ENCODE results near the gene OR9A2. TPM values are rescaled to one million over a fixed set of nuclear protein-coding genes. Genes with fewer than 3 reads are reported as not detected.

The OR9A2 gene
- polyA plus RNA-seq, 3 donors, result not detected

- Histone ChIP-seq H3K27ac (ENCODE audit: low read depth in 1 of 2, low read length in 2 of 2) (no peak overlapping the region), H3K36me3 (replicated peaks in 1 of 2; ENCODE audit: control insufficient read depth in 1 of 2, insufficient read depth in 2 of 2, low read length in 2 of 2) (no peaks in the 10 kb centered on the region), H3K4me2 (replicated peaks; ENCODE audit: extremely low read depth, low read length, poor library complexity, severe bottlenecking) (no peak overlapping the region), H2AFZ (ENCODE audit: insufficient read depth, low read depth, low read length, poor library complexity, severe bottlenecking) (no peak overlapping the region), H3K9me3 (replicated peaks in 1 of 2; ENCODE audit: control insufficient read depth in 1 of 2, insufficient read depth in 1 of 2, low read length in 2 of 2) (no peaks in the 10 kb centered on the region), H3K27me3 (ENCODE audit: control insufficient read depth in 2 of 2, insufficient read depth in 2 of 2, low read length in 2 of 2) (no peaks in the 10 kb centered on the region), H3K4me1 (ENCODE audit: control insufficient read depth in 1 of 2, insufficient read depth in 2 of 2, low read length in 2 of 2) (peaks cover 0 to 2% of the 10 kb centered on the region in 2 donors), H3K9ac (ENCODE audit: insufficient read depth, low read length, poor library complexity, severe bottlenecking) (no peak overlapping the region), H4K20me1 (ENCODE audit: insufficient read depth, low read length) (no peaks in the 10 kb centered on the region), H3K4me3 (replicated peaks in 1 of 3; ENCODE audit: low read depth in 2 of 3, low read length in 3 of 3) (no peak overlapping the region), H3K79me2 (ENCODE audit: insufficient read depth, low read length) (no peaks in the 10 kb centered on the region)
- WGBS (ENCODE audit: insufficient coverage), result no CpG with 5 or more reads among the region's 2 CpGs
- Mint-ChIP-seq H3K4me3 (no peak overlapping the region), H3K27ac (no peak overlapping the region), H3K4me1 (peaks cover 6% of the 10 kb centered on the region), H3K9me3 (peaks cover 0 to 6% (median 0%) of the 10 kb centered on the region in 7 donors), H3K27me3 (ENCODE audit: low read depth in 3 of 3) (peaks cover 2 to 5% (median 3%) of the 10 kb centered on the region in 3 donors), H3K36me3 (no peaks in the 10 kb centered on the region)
- intact Hi-C loops (cut with micrococcal nuclease), result loop anchor here (5.0 to 10.0 kb wide), 3 partner anchors 116 to 146 kb away; partner anchors contain the start of genes EPHB6 (in 2 of the 2) and TRPV6 (in 1 of the 2)
- no peak for DNase-seq
- TF ChIP-seq CTCF (IDR thresholded peaks at IDR 0.05), result no peak
These were observed 26.3 kb downstream of the OR9A2 start for GRCh38 chr7:143000648-143001047.

GRCh38 chr7:142999793-143000192 is 27.1 kb downstream of the OR9A2 start:
- Histone ChIP-seq H3K4me1 (ENCODE audit: control insufficient read depth in 1 of 2, insufficient read depth in 2 of 2, low read length in 2 of 2) (peaks cover 0 to 2% of the 10 kb centered on the region in 2 donors), H3K36me3 (replicated peaks in 1 of 2; ENCODE audit: control insufficient read depth in 1 of 2, insufficient read depth in 2 of 2, low read length in 2 of 2) (no peaks in the 10 kb centered on the region), H4K20me1 (ENCODE audit: insufficient read depth, low read length) (no peaks in the 10 kb centered on the region), H3K9me3 (replicated peaks in 1 of 2; ENCODE audit: control insufficient read depth in 1 of 2, insufficient read depth in 1 of 2, low read length in 2 of 2) (no peaks in the 10 kb centered on the region), H2AFZ (ENCODE audit: insufficient read depth, low read depth, low read length, poor library complexity, severe bottlenecking) (no peak overlapping the region), H3K9ac (ENCODE audit: insufficient read depth, low read length, poor library complexity, severe bottlenecking) (no peak overlapping the region), H3K79me2 (ENCODE audit: insufficient read depth, low read length) (no peaks in the 10 kb centered on the region), H3K27ac (ENCODE audit: low read depth in 1 of 2, low read length in 2 of 2) (no peak overlapping the region), H3K4me3 (replicated peaks in 1 of 3; ENCODE audit: low read depth in 2 of 3, low read length in 3 of 3) (no peak overlapping the region), H3K4me2 (replicated peaks; ENCODE audit: extremely low read depth, low read length, poor library complexity, severe bottlenecking) (no peak overlapping the region), H3K27me3 (ENCODE audit: control insufficient read depth in 2 of 2, insufficient read depth in 2 of 2, low read length in 2 of 2) (no peaks in the 10 kb centered on the region)
- peaks cover 2 to 7% (median 3%) of the 10 kb centered on the region in 3 donors for H3K27me3 Mint-ChIP-seq (ENCODE audit: low read depth in 3 of 3)
- no peak for TF ChIP-seq CTCF (IDR thresholded peaks at IDR 0.05)
- intact Hi-C loops (cut with micrococcal nuclease), result loop anchor here (5.0 to 10.0 kb wide), 3 partner anchors 115 to 145 kb away; partner anchors contain the start of genes EPHB6 (in 2 of the 2) and TRPV6 (in 1 of the 2)
- H3K4me3 Mint-ChIP-seq, result no peak overlapping the region
- no peak for DNase-seq
- H3K36me3 Mint-ChIP-seq, result no peaks in the 10 kb centered on the region
- H3K9me3 Mint-ChIP-seq, result peaks cover 0 to 6% (median 0%) of the 10 kb centered on the region in 7 donors
- peaks cover 6% of the 10 kb centered on the region for H3K4me1 Mint-ChIP-seq
- no peak overlapping the region for H3K27ac Mint-ChIP-seq

Data from CD14-positive monocyte (primary cell).